Hematopoietic multipotent progenitor cell treated with erythropoietin and hydrocortisone succinate and interleukin-3 and kit ligand, for 17 days (in vitro differentiated cells): ENCODE data around the gene OPRL1.
"Not testable (repeated sequence)": the region's sequence is repeated elsewhere in the genome, so short reads cannot be mapped to it uniquely, and the experiment has no call there.

Experiments used
- DNase-seq: peaks from one replicate; pipeline ENCODE4 v3.0.0-alpha.2; 2015; ENCODE audit warnings: low spot score

OPRL1 gene

DNA sequence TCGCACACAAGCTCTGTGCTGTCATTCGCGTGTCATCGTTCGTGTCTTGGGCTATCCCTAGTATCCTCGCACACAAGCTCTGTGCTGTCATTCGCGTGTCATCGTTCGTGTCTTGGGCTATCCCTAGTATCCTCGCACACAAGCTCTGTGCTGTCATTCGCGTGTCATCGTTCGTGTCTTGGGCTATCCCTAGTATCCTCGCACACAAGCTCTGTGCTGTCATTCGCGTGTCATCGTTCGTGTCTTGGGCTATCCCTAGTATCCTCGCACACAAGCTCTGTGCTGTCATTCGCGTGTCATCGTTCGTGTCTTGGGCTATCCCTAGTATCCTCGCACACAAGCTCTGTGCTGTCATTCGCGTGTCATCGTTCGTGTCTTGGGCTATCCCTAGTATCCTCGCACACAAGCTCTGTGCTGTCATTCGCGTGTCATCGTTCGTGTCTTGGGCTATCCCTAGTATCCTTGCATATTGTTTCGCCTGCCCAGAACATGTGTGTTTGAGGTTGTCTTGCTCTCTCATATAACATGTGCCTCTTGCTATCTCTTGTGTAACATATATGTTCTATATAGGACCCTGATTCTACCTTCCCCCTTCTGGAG lies 7.4 kb downstream of the OPRL1 start:
- DNase-seq = not testable (repeated sequence)

DNA sequence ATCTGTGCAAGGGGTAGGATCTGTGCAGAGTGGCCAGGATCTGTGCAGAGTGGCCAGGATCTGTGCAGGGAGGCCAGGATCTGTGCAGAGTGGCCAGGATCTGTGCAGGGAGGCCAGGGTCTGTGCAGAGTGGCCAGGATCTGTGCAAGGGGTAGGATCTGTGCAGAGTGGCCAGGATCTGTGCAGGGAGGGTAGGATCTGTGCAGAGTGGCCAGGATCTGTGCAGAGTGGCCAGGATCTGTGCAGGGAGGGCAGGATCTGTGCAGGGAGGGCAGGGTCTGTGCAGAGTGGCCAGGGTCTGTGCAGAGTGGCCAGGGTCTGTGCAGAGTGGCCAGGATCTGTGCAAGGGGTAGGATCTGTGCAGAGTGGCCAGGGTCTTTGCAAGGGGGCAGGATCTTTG lies 8.7 kb downstream of the OPRL1 start:
- not testable (repeated sequence) for DNase-seq

DNA sequence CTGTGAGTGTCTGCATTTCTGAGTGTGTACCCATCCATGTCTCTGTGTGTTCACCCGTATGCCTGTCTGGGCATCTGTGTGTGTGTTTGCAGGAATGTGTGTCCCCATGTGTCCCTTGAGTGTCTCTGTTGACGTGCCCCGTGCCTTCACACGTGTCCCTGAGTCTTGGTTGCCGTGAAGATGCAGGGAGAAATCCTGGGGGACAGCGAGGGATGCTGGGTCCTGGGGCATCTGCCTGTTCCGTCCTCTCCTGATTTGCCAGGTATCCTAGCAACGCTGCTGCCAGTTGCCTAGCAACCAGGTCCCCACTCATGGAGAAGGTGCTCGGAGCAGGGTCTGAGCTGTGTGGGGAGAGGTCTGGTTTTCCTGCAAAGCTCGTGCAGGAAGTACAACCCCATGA lies 10.3 kb downstream of the OPRL1 start:
- DNase-seq = no peak

DNA sequence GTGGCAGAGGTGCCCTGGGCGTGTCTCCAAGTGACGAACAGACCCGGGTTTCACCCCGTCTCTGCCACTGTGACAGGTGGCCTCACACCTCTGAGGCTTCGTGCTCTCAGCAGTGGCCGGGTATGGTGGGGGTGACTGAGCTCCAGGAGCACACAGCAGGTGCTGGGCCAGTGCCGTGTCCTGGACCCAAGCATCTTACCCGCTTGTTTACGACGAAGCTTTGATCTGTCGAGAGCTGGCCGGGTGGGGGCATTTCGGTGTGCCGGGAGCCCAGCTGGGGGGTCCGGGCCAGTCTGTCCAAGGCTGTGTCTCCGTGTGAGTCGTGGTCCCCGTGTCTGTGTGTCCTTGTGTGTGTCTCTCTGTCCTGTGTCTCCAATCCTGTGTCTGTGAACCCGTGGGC lies 11.5 kb downstream of the OPRL1 start:
- DNase-seq = no peak

DNA sequence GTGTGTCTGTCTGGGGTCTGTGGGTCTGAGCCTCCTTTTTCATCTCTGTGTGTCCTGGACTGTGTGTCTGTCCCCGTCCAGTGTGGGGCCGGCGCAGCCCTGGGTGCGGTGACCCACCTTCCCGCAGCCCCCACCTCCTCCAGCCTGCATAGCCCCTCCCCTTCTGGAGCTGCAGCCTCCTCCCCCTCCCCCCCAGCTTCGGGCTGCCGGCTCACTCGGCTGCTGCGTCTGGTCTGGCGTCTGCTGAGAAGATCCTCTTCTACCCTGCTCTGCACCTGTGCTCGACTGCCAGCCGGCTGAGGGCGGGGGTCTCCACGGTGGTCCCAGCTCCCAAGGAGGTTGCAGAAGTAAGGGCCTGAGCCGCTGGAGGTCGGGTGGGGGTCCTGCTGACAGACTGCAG lies 11.9 kb downstream of the OPRL1 start:
- DNase-seq = no peak

DNA sequence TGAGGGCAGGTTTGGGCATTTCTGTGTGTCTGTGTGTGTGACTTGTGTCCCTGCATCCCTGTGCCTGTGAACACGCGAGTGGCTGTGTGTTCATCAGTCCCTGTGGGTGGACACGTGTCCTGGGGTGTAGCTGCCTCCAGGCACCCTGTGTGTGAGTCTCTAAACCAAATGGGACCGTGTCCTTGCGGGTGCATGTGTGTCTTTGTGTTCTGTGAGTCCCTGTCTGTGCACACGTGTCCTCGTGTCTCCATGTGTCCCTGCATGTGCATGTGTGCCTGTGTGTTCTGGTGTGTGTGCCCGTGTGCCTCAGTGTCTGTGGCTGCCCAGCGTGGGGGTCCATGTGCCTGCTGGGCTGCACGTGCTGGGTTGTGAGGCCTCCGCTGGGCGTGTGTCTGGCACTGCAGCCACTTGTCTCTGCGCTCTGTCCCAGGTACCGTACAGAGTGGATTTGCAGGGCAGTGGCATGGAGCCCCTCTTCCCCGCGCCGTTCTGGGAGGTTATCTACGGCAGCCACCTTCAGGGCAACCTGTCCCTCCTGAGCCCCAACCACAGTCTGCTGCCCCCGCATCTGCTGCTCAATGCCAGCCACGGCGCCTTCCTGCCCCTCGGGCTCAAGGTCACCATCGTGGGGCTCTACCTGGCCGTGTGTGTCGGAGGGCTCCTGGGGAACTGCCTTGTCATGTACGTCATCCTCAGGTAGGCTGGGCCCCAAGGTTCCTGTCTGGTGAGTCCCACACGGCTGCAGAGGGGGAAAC lies 12.6 kb downstream of the OPRL1 start:
- no peak for DNase-seq

DNA sequence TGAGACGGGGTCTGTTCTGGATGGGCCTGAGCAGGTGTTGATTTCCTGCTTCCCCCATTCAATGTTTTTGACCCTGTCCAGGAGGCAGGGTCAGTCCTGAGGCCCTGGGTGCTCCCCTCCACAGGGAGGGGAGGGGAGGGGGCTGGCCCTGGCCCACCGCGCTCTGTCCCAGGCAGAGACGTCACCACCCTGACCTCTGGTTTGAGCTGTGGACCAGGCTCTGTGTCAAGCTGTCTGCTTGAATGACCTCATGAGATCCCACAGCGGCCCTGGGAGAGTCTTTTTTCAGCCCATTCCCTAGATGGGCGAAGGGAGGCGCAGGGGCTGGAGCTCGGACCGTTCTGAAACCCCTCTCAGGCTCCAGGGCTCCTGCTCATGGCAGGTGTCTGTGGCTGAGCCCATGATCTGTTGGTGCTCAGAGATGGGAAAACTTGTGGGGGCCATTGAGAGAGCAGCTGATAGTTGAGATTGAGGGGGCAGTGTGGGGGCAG lies 13.2 kb downstream of the OPRL1 start:
- no peak for DNase-seq

DNA sequence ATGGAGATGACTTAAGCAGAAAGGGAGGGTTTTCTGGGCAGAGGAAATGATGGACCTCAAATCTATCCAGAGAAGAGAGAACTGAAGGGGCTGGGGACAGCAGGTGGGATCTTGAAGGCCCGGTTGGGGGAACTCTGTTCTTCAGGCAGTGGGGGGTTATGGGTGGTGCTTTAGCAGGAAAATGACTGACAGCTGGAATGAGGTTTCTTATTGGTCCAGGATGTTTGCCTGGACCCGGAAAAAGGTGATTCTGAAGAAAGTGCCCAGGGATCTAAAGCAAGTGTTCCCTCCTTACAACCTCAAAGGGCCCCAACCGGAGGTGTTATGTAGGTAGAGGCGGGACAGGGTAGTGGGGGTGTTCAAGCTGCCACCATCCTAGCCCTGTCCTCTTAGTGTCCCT lies 15.6 kb downstream of the OPRL1 start:
- DNase-seq = no peak

DNA sequence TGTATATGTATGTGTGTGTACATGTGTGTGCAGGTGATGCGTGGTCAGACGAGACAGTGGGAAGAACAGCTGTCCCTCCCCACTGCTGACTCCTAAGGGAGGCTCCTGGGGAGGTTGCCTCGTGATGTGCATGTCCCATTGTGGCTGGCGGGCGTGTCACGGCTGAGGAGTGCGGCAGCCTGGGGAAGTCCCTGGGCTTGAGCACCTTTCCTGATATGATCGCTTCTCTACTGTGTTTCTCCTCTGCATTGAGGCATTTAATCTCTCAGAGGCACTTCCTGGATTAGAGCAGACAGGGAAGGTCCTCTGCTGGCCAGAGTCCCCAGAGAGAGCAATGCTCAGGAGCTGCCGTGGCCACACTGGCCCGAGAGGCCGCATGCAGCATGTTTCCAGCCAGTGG lies 16.0 kb downstream of the OPRL1 start:
- no peak for DNase-seq

DNA sequence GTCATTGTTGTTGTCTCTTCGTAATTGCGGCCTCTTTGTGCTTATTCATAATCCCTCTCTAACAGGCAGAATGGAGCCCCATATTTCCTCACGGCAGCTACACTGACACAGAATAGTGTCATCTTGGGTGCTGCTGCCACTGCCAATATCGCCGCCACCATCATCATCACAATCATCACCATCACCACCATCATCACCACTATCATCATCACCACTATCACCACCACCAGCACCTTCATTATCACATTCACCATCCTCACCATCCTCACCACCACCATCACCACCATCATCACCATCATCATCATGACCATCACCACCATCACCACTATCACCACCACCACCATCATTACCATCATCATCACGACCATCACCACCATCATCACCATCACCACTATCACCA lies 16.7 kb downstream of the OPRL1 start:
- no peak for DNase-seq

DNA sequence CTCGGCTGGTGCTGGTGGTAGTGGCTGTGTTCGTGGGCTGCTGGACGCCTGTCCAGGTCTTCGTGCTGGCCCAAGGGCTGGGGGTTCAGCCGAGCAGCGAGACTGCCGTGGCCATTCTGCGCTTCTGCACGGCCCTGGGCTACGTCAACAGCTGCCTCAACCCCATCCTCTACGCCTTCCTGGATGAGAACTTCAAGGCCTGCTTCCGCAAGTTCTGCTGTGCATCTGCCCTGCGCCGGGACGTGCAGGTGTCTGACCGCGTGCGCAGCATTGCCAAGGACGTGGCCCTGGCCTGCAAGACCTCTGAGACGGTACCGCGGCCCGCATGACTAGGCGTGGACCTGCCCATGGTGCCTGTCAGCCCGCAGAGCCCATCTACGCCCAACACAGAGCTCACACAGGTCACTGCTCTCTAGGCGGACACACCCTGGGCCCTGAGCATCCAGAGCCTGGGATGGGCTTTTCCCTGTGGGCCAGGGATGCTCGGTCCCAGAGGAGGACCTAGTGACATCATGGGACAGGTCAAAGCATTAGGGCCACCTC lies 18.7 kb downstream of the OPRL1 start:
- no peak for DNase-seq

DNA sequence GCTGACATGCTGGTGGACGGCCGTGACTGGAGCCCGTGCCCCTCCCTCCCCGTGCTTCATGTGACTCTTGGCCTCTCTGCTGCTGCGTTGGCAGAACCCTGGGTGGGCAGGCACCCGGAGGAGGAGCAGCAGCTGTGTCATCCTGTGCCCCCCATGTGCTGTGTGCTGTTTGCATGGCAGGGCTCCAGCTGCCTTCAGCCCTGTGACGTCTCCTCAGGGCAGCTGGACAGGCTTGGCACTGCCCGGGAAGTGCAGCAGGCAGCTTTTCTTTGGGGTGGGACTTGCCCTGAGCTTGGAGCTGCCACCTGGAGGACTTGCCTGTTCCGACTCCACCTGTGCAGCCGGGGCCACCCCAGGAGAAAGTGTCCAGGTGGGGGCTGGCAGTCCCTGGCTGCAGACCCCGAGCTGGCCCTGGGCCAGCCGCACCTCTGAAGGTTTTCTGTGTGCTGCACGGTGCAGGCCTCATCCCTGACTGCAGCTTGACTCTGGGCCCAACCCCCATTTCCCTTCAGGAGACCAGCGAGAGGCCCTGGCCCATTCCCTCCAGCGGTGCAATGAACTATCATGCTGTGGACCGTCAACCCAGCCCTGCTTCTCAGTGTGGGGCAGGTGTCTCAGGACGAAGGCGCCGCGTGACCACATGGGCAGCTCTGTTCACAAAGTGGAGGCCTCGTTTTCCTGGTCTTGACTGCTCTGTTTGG lies 19.4 kb downstream of the OPRL1 start:
- DNase-seq = no peak

DNA sequence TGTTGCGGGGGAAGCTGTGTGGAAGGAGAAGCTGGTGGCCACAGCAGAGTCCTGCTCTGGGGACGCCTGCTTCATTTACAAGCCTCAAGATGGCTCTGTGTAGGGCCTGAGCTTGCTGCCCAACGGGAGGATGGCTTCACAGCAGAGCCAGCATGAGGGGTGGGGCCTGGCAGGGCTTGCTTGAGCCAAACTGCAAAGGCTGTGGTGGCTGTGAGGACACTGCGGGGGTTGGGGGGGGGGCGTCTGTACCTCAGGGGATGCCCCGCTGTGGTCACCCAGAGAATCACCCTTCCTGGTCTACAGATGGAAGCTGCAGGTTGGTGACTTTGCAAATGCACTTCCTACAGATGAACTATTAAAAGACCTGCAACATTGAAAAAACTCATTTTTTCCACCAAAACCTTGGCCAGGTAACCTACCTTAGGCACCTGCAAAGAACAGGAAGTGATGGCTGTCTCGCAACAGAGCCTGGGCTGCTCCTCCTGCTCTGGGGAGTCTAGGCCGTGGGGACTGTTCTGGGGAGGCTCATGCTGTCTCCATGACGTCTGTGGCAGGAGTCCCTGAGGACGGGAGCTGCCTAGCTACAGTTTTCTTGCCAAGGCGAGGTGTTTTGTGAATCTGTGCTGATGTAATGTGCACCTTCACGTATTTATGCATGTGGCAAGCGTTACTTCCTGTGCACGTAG lies 20.1 kb downstream of the OPRL1 start:
- DNase-seq = no peak

DNA sequence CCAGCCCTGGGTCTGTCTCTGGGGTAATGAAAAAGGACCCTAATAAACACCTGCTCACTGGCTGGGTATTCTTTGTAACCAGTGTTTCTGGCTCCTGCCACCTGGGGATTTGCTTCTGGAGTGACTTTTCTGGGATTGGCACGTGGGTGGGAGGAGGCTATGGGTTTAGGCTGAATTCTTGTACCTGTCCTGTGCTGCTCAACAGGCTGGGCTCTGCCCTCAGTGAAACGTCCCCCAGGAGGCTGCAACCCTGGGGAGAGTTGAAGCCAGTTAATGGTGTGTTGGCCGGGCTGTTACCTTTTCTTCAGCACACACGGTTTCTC lies 20.6 kb downstream of the OPRL1 start:
- no peak for DNase-seq

DNA sequence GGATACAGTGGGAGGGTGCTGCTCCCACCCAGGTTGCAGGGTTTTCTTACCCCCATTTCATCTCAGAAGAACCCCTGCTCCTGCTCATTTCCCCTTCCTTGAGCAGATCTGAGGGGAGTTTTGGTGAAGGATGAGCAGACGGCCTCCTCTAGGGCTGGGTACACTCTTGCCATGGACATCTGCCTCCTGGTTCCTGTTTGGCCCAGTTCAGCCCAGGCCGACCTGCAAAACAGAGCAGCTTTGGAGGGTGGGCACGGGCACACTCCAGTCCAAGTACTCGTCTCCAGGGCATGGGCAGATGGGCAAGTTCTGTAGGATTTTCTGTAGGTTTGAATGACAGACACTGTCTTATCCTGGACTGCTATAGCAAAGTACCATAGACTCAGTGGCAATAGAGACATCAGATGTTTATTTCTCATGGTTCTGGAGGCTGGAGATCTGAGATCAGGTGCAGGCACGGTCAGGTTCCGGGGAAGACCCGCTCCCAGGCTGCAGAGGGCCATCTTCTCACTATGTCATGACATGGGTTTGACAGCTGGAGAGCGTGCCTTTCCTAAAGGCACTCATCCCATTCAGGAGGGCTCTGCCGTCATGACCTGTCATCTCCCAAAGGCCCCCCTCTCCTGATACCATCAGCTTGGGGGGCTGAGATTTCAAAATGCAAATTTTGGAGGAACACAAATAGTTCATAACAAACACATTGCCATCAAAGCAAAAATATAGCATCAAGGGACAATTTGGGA lies 21.2 kb downstream of the OPRL1 start:
- no peak for DNase-seq

DNA sequence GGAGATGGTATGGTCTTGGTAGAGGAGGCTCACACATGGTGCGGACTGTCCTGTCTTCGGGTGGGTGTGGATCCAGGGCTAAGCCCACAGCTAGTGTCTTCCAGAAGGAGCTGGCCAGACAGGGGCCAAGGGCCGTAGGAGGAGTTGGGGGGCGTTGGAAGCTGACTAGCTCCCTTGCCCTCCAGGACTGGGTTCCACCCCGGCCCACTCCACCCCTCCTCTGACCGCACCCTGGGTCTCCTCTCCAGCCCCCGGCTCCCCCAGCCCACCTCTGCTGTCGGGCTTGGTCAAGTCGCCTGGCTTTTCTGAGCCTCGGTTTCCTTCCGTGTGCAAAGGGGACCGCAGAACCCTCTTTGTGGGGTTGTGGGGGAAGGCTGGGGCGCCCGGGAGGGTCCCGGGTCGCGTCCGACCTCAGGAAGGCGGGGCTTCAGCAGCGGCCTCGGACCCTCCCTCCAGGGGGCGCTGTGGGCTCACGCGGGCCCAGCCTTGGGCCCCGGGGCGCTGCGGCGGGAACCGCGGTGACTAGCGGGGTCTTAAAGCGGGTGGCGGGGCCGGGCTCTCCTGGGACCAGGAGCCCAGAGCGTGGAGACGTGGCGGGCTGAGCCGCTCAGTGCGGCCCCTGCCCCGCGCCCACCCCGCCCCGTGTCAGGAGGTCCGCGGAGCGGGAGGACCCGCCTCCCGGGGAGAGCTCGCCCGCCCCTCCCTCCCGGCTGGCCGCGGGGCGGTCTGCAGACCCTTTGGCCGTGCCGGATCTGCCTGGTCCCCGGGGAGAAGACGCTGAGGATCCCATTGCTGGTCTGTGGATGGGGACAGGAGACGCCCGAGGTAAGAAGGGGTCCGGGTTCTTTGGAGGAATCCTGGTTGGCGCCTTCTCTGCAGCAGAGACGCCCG lies 22.1 kb downstream of the OPRL1 start:
- no peak for DNase-seq

DNA sequence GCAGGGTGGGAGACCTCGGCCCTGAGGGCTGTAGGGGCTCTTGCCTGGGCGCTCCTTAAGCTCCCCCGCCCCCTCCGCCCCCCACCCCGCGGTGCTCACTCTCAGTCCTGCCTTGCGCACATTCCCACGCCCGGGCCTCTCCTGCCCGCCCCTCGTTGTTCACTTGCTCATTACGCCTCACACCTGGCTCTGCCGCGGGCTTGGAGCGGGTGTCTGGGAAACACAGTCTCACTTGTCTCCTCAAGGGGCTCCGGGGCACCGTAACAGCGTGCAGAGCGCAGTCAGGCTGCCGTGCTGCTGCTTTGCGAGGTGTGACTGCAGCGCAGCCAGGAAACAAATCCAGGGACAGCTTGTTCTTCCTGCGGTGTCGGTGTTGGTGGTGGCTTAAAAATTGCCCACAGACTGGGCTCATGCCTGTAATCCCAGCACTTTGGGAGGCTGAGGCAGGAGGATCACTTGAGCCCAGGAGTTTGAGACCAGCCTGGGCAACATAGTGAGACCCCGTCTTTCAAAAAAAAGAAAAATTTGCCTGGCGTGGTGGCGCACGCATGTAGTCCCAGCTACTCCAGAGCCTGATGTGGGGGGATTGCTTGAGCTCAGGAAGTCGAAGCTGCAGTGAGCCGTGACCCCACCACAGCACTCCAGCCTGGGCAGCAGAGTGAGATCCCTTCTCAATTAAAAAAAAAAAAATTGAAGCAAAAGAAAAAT lies 22.9 kb downstream of the OPRL1 start:
- DNase-seq = no peak

DNA sequence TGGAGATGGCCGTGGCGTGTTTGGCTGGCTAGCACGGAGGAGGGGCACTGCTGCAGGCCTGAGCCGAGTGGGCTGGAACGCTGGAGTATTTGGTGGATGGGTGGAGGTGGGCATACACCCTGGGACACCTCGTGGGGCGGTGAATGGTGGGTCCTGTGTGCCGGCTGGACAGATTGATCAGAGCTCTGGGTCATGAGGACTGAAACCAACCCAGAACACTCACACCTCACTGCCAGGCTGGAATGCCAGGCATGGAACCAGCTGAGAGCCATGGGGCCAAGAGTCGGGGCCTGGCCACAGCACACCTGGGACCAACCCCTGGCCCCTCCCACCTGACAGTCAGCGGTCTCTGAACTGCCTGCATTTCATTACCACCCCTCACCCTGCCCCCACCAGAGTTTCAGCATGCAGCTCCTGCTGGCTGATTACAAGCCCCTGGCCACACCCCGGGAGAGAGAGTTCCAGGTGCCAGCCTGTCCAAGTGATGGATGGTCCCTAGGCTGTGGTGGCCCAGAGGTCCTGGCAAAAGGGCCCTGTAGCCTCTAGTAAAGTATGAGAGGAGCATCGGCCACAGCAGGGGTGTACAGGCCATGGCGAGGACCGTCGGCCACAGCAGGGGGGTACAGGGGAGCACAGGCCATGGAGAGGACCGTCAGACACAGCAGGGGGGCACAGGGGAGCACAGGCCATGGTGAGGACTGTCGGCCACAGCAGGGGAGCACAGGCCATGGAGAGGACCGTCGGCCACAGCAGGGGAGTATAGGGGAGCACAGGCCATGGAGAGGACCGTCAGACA lies 24.2 kb downstream of the OPRL1 start:
- DNase-seq = no peak
